ENCODE measurements around the gene OR7C1. TPM values are rescaled to one million over a fixed set of nuclear protein-coding genes. Genes with fewer than 3 reads are reported as not detected.

The OR7C1 gene
- total RNA-seq (2021; fragmentation: NEBNext Ultra II Directional; extraction: Animal tissue kit (Norgen Biotek cat#: 25700)) (not detected in 2 replicates), polyA plus RNA-seq (2011; rRNA removed) (not detected in 2 replicates), polyA minus RNA-seq (2011; rRNA and poly(A)+ RNA removed) (0.19 and 0.27 TPM in 2 replicates)
- not detected for polyA plus RNA-seq (2011; cell fraction: cytosol; rRNA removed)
- not detected for polyA plus RNA-seq (2011; cell fraction: nucleus; rRNA removed)
- 0.01 to 0.14 TPM (median 0.08 TPM) in 4 replicates for polyA plus RNA-seq (2012, experiment 1 of 2)
- not detected for polyA plus RNA-seq (2012, experiment 2 of 2)
- polyA plus RNA-seq (2013, experiment 1 of 2): not detected
- not detected for polyA plus RNA-seq (2013, experiment 2 of 2)
- not detected for polyA minus RNA-seq (2011; cell fraction: cytosol; rRNA and poly(A)+ RNA removed)
- not detected for polyA minus RNA-seq (2011; cell fraction: nucleus; rRNA and poly(A)+ RNA removed)
- long read RNA-seq, experiment 1: 0 reads
- long read RNA-seq, experiment 2: 0 reads

DNA sequence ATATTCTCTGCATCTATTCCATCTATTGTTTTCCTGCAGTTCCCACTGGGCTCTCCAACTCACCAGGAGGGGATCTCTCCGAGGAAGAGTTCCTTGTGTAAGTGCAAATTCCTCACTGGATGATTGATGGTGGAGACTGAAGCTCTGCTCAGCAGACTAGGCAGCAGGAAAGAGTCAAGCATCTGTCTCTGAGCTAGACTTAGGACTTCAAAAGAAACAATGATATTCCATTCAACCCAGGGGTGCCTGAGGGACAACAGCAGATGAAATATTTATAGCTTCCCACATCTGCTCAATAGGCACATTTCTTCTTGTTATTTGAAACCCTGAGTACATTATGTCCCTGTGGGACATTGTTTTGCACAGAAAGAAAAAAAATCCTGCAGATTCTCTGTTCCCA lies at the start of gene OR7C1, which contains the start of gene OR7A5:
TSS of gene OR7C1 (minus strand) at position 175 of the 400 bp plus-strand sequence. CDS start 35,049 bp downstream, outside the sequence.
TSS of gene OR7A5 (minus strand) at position 175 of the 400 bp plus-strand sequence. CDS start 6,944 bp downstream, outside the sequence.
- H3K36me3 ChIP-seq (ENCODE audit: control insufficient read depth in 2 of 4, insufficient read depth in 4 of 4, low read length in 3 of 4): no peaks in the 10 kb centered on the region
- no peak within 1 kb of the TSS for H4K5ac ChIP-seq (ENCODE audit: insufficient read length, low read depth, low read length)
- no peaks in the 10 kb centered on the region for H3K79me2 ChIP-seq (ENCODE audit: control insufficient read depth in 1 of 2, insufficient read depth in 2 of 2, low read length in 2 of 2)
- H3K79me1 ChIP-seq (ENCODE audit: low read depth, low read length): no peaks in the 10 kb centered on the region
- H3K56ac ChIP-seq (replicated peaks; ENCODE audit: insufficient read length, low read depth, low read length): no peak within 1 kb of the TSS
- no peak within 1 kb of the TSS for H3K23ac ChIP-seq (ENCODE audit: insufficient read length)
- 80% methylated on average over 1 of the region's 1 CpG; no CpG with 5 or more reads in 1 of the 2 experiments for WGBS, 2 experiments (ENCODE audit: extremely low coverage in 1 of 2, insufficient coverage in 1 of 2, insufficient read length in 1 of 2, insufficient replicate concordance in 2 of 2, low coverage in 1 of 2, low lambda C conversion rate in 2 of 2, missing lambda C conversion rate in 1 of 2)
- H3K27ac ChIP-seq (ENCODE audit: low read depth, low read length): no peak within 1 kb of the TSS
- H3K9me3 ChIP-seq (ENCODE audit: insufficient read depth in 2 of 2, low read depth in 1 of 2, low read length in 1 of 2): peaks cover 58 to 66% of the 10 kb centered on the region in 2 experiments
- no peak within 1 kb of the TSS for H2AFZ ChIP-seq (ENCODE audit: low read length)
- H2BK15ac ChIP-seq (ENCODE audit: low read length): no peak within 1 kb of the TSS
- DNase-seq (ENCODE audit: low read depth in 1 of 2, low spot score in 2 of 2): no peak
- H2BK120ac ChIP-seq (replicated peaks; ENCODE audit: low read depth, low read length): no peak within 1 kb of the TSS
- H2AK5ac ChIP-seq (ENCODE audit: low read depth, low read length): no peak within 1 kb of the TSS
- no peaks in the 10 kb centered on the region for H3K27me3 ChIP-seq (replicated peaks in 1 of 4; ENCODE audit: control insufficient read depth in 3 of 4, extremely low read depth in 1 of 4, insufficient read depth in 3 of 4, low read length in 3 of 4)
- no peak within 1 kb of the TSS for H2BK5ac ChIP-seq (ENCODE audit: low read depth, low read length)
- H4K20me1 ChIP-seq (replicated peaks in 1 of 2; ENCODE audit: control insufficient read depth in 1 of 2, insufficient read depth in 2 of 2, low read length in 2 of 2): no peaks in the 10 kb centered on the region
- no peaks in the 10 kb centered on the region for H3K23me2 ChIP-seq (ENCODE audit: low read depth, low read length)
- POLR2A ChIA-PET (ENCODE audit: partially characterized antibody): no interaction called here
- H4K91ac ChIP-seq (replicated peaks; ENCODE audit: insufficient read length, low read length): no peak within 1 kb of the TSS
- H2BK20ac ChIP-seq (ENCODE audit: low read length): no peak within 1 kb of the TSS
- no peak within 1 kb of the TSS for H4K8ac ChIP-seq (ENCODE audit: extremely low read depth, insufficient read depth, low read length)
- H2BK12ac ChIP-seq (ENCODE audit: low read depth, low read length): no peak within 1 kb of the TSS
- H3K4me3 ChIP-seq (ENCODE audit: extremely low read depth in 1 of 4, insufficient read depth in 2 of 4, low read depth in 3 of 4, low read length in 4 of 4): no peak within 1 kb of the TSS
- H3K4me2 ChIP-seq (ENCODE audit: insufficient read depth in 1 of 2, low read depth in 2 of 2, low read length in 2 of 2): no peak within 1 kb of the TSS
- CTCF ChIA-PET (ENCODE audit: partially characterized antibody): interaction anchor here (0.9 kb wide), 1 partner anchor 72 kb away, joined by 3 read pairs; no protein-coding TSS in a partner anchor
- no peak within 1 kb of the TSS for H3K9ac ChIP-seq (replicated peaks in 1 of 4; ENCODE audit: extremely low read depth in 1 of 4, low read depth in 3 of 4, low read length in 3 of 4)
- H3K14ac ChIP-seq (ENCODE audit: insufficient read length): no peak within 1 kb of the TSS
- H3K18ac ChIP-seq (ENCODE audit: extremely low read depth, low read length): no peak within 1 kb of the TSS
- FAIRE-seq: no peak
- H3K4ac ChIP-seq (replicated peaks; ENCODE audit: insufficient read length, low read depth, low read length): no peak within 1 kb of the TSS
- no peaks in the 10 kb centered on the region for H3K4me1 ChIP-seq (replicated peaks in 1 of 4; ENCODE audit: control insufficient read depth in 3 of 4, insufficient read depth in 4 of 4, low read length in 3 of 4)
- TF ChIP-seq, protein P1, sequence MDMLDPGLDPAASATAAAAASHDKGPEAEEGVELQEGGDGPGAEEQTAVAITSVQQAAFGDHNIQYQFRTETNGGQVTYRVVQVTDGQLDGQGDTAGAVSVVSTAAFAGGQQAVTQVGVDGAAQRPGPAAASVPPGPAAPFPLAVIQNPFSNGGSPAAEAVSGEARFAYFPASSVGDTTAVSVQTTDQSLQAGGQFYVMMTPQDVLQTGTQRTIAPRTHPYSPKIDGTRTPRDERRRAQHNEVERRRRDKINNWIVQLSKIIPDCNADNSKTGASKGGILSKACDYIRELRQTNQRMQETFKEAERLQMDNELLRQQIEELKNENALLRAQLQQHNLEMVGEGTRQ (IDR thresholded peaks at IDR 0.05; ENCODE audit: low read length): no peak
- TF ChIP-seq RXRA (IDR thresholded peaks at IDR 0.05; ENCODE audit: insufficient read depth, low read depth, low read length) (no peak), PHF8 (conservative IDR thresholded peaks at IDR 0.05; ENCODE audit: low read depth, low read length) (no peak), RBBP5 (IDR thresholded peaks at IDR 0.05; ENCODE audit: borderline replicate concordance, low read depth, low read length) (no peak), SIRT6 (IDR thresholded peaks at IDR 0.05; ENCODE audit: low read length) (no peak), CREB1 (IDR thresholded peaks at IDR 0.05) (no peak), SAP30 (IDR thresholded peaks at IDR 0.05; ENCODE audit: insufficient read depth, insufficient replicate concordance, low read length) (no peak), YY1 (IDR thresholded peaks at IDR 0.05; ENCODE audit: low read depth, low read length) (no peak)
- TF ChIP-seq, protein P2, sequence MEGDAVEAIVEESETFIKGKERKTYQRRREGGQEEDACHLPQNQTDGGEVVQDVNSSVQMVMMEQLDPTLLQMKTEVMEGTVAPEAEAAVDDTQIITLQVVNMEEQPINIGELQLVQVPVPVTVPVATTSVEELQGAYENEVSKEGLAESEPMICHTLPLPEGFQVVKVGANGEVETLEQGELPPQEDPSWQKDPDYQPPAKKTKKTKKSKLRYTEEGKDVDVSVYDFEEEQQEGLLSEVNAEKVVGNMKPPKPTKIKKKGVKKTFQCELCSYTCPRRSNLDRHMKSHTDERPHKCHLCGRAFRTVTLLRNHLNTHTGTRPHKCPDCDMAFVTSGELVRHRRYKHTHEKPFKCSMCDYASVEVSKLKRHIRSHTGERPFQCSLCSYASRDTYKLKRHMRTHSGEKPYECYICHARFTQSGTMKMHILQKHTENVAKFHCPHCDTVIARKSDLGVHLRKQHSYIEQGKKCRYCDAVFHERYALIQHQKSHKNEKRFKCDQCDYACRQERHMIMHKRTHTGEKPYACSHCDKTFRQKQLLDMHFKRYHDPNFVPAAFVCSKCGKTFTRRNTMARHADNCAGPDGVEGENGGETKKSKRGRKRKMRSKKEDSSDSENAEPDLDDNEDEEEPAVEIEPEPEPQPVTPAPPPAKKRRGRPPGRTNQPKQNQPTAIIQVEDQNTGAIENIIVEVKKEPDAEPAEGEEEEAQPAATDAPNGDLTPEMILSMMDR (IDR thresholded peaks at IDR 0.05; ENCODE audit: control extremely low read depth in 1 of 3, insufficient read depth in 1 of 3, low read depth in 1 of 3, low read length in 3 of 3): no peak

All from H1 (cell line).